ENCODE measurements around the gene KARS1. TPM values are rescaled to one million over a fixed set of nuclear protein-coding genes. Genes with fewer than 3 reads are reported as not detected.

The KARS1 gene
- total and polyA plus RNA-seq, 5 donors from 2014 or later, result 130 to 237 (median 192) TPM

GRCh38 chr16:75578212-75578611 is 69.3 kb downstream of the KARS1 start:
- Mint-ChIP-seq H3K27ac (peak overlapping the region in 1 of 3 donors; percentile 48), H3K9me3 (no peaks in the 10 kb centered on the region), H3K27me3 (no peaks in the 10 kb centered on the region), H3K36me3 (peaks cover 46% of the 10 kb centered on the region), H3K4me3 (no peak overlapping the region), H3K4me1 (peaks cover 15 to 27% (median 22%) of the 10 kb centered on the region in 4 donors)
- no peak overlapping the region for H3K4me3 ChIP-seq (ENCODE audit: low read depth, low read length)
- H3K4me1 ChIP-seq (ENCODE audit: control insufficient read depth, insufficient read depth, low read length, poor library complexity, severe bottlenecking), result no peaks in the 10 kb centered on the region
- DNase-seq (no peak), ATAC-seq (ENCODE audit: low read depth in 2 of 2) (no peak)
- no peaks in the 10 kb centered on the region for H3K27me3 ChIP-seq (ENCODE audit: control insufficient read depth, insufficient read depth, low read length)
- no peaks in the 10 kb centered on the region for H3K9me3 ChIP-seq (ENCODE audit: control insufficient read depth in 2 of 2, low read length in 2 of 2)
- H3K36me3 ChIP-seq (ENCODE audit: control insufficient read depth, insufficient read depth, low read length), result peaks cover 63% of the 10 kb centered on the region
- no peak overlapping the region for H3K27ac ChIP-seq (ENCODE audit: insufficient read depth, low read length, poor library complexity, severe bottlenecking)

Other genes starting within 250 kb of the KARS1 start
- gene CFDP1, start 214.2 kb downstream of the KARS1 start, total RNA-seq, result 41.7 TPM
- gene CFDP1, start 214.2 kb downstream of the KARS1 start, polyA plus RNA-seq, result 10 to 100 TPM; 32.0 to 63.8 (median 37.2) TPM
- gene TMEM170A, start 183.0 kb downstream of the KARS1 start, total RNA-seq, result 45.1 TPM
- 10 to 100 TPM; 34.8 to 41.0 (median 38.1) TPM for gene TMEM170A, start 183.0 kb downstream of the KARS1 start, polyA plus RNA-seq
- gene CHST6, start 152.2 kb downstream of the KARS1 start, total RNA-seq, result not detected
- gene CHST6, start 152.2 kb downstream of the KARS1 start, polyA plus RNA-seq, result not detected
- gene CHST5, start 111.6 kb downstream of the KARS1 start, total RNA-seq, result not detected
- not detected for gene CHST5, start 111.6 kb downstream of the KARS1 start, polyA plus RNA-seq
- gene TMEM231, start 91.4 kb downstream of the KARS1 start, total RNA-seq, result 0.72 TPM
- gene TMEM231, start 91.4 kb downstream of the KARS1 start, polyA plus RNA-seq, result 1 to 10 TPM in 2 of 4 donors, under 1 TPM in 2; 0.64 to 2.6 (median 1.3) TPM
- 81.3 TPM for gene GABARAPL2, start 81.3 kb downstream of the KARS1 start, total RNA-seq
- gene GABARAPL2, start 81.3 kb downstream of the KARS1 start, polyA plus RNA-seq, result 100 to 1,000 TPM; 293 to 354 (median 316) TPM
- gene ADAT1, start 24.4 kb downstream of the KARS1 start, total RNA-seq, result 98.7 TPM
- 10 to 100 TPM; 40.1 to 57.6 (median 52.0) TPM for gene ADAT1, start 24.4 kb downstream of the KARS1 start, polyA plus RNA-seq
- 133 TPM for gene TERF2IP, start 108 bp upstream of the KARS1 start, total RNA-seq
- 100 to 1,000 TPM; 133 to 204 (median 162) TPM for gene TERF2IP, start 108 bp upstream of the KARS1 start, polyA plus RNA-seq
- not detected for gene CPHXL2, start 29.3 kb upstream of the KARS1 start, total RNA-seq
- gene CPHXL2, start 29.3 kb upstream of the KARS1 start, polyA plus RNA-seq, result not detected
- gene DUXB, start 53.8 kb upstream of the KARS1 start, total RNA-seq, result not detected
- not detected for gene DUXB, start 53.8 kb upstream of the KARS1 start, polyA plus RNA-seq
- gene CPHXL, start 78.8 kb upstream of the KARS1 start, total RNA-seq, result not detected
- gene CPHXL, start 78.8 kb upstream of the KARS1 start, polyA plus RNA-seq, result not detected